HEK293 (cell line): ENCODE data around the gene TLE5.

Source experiments
- CTCF ChIA-PET: fragments of 350-600 bp; formaldehyde crosslinking; extraction: SDS; loops from one replicate; lab custom pipeline; 2021; ENCODE audit warnings: antibody characterized with exemption; lab: Yijun Ruan, JAX
- POLR2A ChIA-PET: fragments of 300-600 bp; formaldehyde crosslinking; extraction: SDS; loops from one replicate; lab custom pipeline; 2020; ENCODE audit warnings: antibody characterized with exemption, inconsistent platforms; lab: Yijun Ruan, JAX
- H3K27ac ChIP-seq: fragments of 200-500 bp; sonication (Bioruptor generic); 2 replicates; pipeline ENCODE4 v1.5.1; 2014; ENCODE audit warnings: low read depth, low read length, control low read depth, inconsistent platforms; ENCODE audit errors: extremely low read depth
- H3K36me3 ChIP-seq, 2 experiments: fragments of 200-500 bp in 1 of 2; sonication (Bioruptor generic) in 1 of 2; 1 replicate in 1 of 2; 2 replicates in 1 of 2; pipeline ENCODE4 v1.5.1; 2014 to 2017; ENCODE audit warnings: inconsistent platforms in 2 of 2, low read length in 2 of 2; ENCODE audit not compliant: control insufficient read depth in 2 of 2, insufficient read depth in 1 of 2
- H3K4me1 ChIP-seq: fragments of 200-500 bp; sonication (Bioruptor generic); 2 replicates; pipeline ENCODE4 v1.5.1; 2014; ENCODE audit warnings: mild to moderate bottlenecking, low read length, inconsistent platforms; ENCODE audit not compliant: control insufficient read depth, insufficient read depth
- H3K4me3 ChIP-seq: 2 replicates; pipeline ENCODE4 v1.5.1; 2011; ENCODE audit warnings: low read depth, mild to moderate bottlenecking, control low read depth, low read length, moderate library complexity
- H3K9me3 ChIP-seq: fragments of 200-500 bp; sonication (Bioruptor generic); 2 replicates; pipeline ENCODE4 v1.5.1; 2014; ENCODE audit warnings: low read depth, low read length, inconsistent platforms; ENCODE audit not compliant: control insufficient read depth, insufficient read depth
- KLF16 ChIP-seq: fragments of 450-650 bp; formaldehyde crosslinking; IDR thresholded peaks from 2 replicates; pipeline ENCODE4 v1.5.1; 2017; ENCODE audit warnings: missing biosample characterization, missing genetic modification characterization
- REPIN1 ChIP-seq: fragments of 450-650 bp; formaldehyde crosslinking; IDR thresholded peaks from 2 replicates; pipeline ENCODE4 v1.5.1; 2017; ENCODE audit warnings: missing biosample characterization, missing genetic modification characterization, low read depth
- SCRT2 ChIP-seq: fragments of 450-650 bp; formaldehyde crosslinking; IDR thresholded peaks from 2 replicates; pipeline ENCODE4 v1.5.1; 2016; ENCODE audit warnings: missing biosample characterization, missing genetic modification characterization
- WT1 ChIP-seq: fragments of 450-650 bp; formaldehyde crosslinking; IDR thresholded peaks from 2 replicates; pipeline ENCODE4 v1.5.1; 2016; ENCODE audit warnings: missing biosample characterization, missing genetic modification characterization
- YY2 ChIP-seq: fragments of 450-650 bp; formaldehyde crosslinking; IDR thresholded peaks from 2 replicates; pipeline ENCODE4 v1.5.1; 2016; ENCODE audit warnings: missing biosample characterization, missing genetic modification characterization
- ZBTB48 ChIP-seq: fragments of 450-650 bp; formaldehyde crosslinking; IDR thresholded peaks from 2 replicates; pipeline ENCODE4 v1.5.1; 2016; ENCODE audit warnings: missing biosample characterization, missing genetic modification characterization
- ZFP69B ChIP-seq: fragments of 450-650 bp; formaldehyde crosslinking; IDR thresholded peaks from 2 replicates; pipeline ENCODE4 v1.5.1; 2016; ENCODE audit warnings: missing biosample characterization, missing genetic modification characterization
- ZNF114 ChIP-seq: fragments of 450-650 bp; formaldehyde crosslinking; IDR thresholded peaks from 2 replicates; pipeline ENCODE4 v1.5.0; 2017; ENCODE audit warnings: missing biosample characterization, missing genetic modification characterization
- ZNF157 ChIP-seq: fragments of 450-650 bp; formaldehyde crosslinking; IDR thresholded peaks from 2 replicates; pipeline ENCODE4 v1.5.1; 2016; ENCODE audit warnings: missing biosample characterization, missing genetic modification characterization
- ZNF175 ChIP-seq: fragments of 450-650 bp; formaldehyde crosslinking; IDR thresholded peaks from 2 replicates; pipeline ENCODE4 v1.5.1; 2016; ENCODE audit warnings: missing biosample characterization, missing genetic modification characterization
- ZNF292 ChIP-seq: fragments of 450-650 bp; formaldehyde crosslinking; IDR thresholded peaks from 2 replicates; pipeline ENCODE4 v1.5.1; 2016; ENCODE audit warnings: low read depth, missing biosample characterization, missing genetic modification characterization, borderline replicate concordance
- ZNF426 ChIP-seq: fragments of 450-650 bp; formaldehyde crosslinking; IDR thresholded peaks from 2 replicates; pipeline ENCODE4 v1.5.1; 2017; ENCODE audit warnings: missing biosample characterization, missing genetic modification characterization, mild to moderate bottlenecking, inconsistent platforms, moderate library complexity
- ZNF596 ChIP-seq: fragments of 450-650 bp; IDR thresholded peaks from 2 replicates; pipeline ENCODE4 v1.5.0; 2018; ENCODE audit warnings: missing biosample characterization, mild to moderate bottlenecking, missing genetic modification characterization, moderate library complexity
- ZNF600 ChIP-seq: fragments of 450-650 bp; formaldehyde crosslinking; IDR thresholded peaks from 2 replicates; pipeline ENCODE4 v1.5.1; 2016; ENCODE audit warnings: missing biosample characterization, missing genetic modification characterization
- ZNF707 ChIP-seq: fragments of 450-650 bp; formaldehyde crosslinking; IDR thresholded peaks from 2 replicates; pipeline ENCODE4 v1.5.1; 2016; ENCODE audit warnings: missing biosample characterization, missing genetic modification characterization
- ZNF76 ChIP-seq: fragments of 450-650 bp; formaldehyde crosslinking; IDR thresholded peaks from 2 replicates; pipeline ENCODE4; 2016; ENCODE audit warnings: low read depth, missing biosample characterization, missing genetic modification characterization, borderline replicate concordance
- ZNF777 ChIP-seq: fragments of 450-650 bp; formaldehyde crosslinking; IDR thresholded peaks from 2 replicates; pipeline ENCODE4 v1.5.1; 2017; ENCODE audit warnings: missing biosample characterization, missing genetic modification characterization, borderline replicate concordance
- TF ChIP-seq, protein P1 (sequence below): fragments of 450-650 bp; formaldehyde crosslinking; IDR thresholded peaks from 2 replicates; pipeline ENCODE4 v1.5.1; 2017; ENCODE audit warnings: missing biosample characterization, mild to moderate bottlenecking, missing genetic modification characterization, moderate library complexity
- TF ChIP-seq, protein P2 (sequence below): fragments of 450-650 bp; formaldehyde crosslinking; IDR thresholded peaks from 2 replicates; pipeline ENCODE4 v1.5.1; 2016; ENCODE audit warnings: missing biosample characterization, missing genetic modification characterization
- TF ChIP-seq, protein P3 (sequence below): fragments of 450-650 bp; formaldehyde crosslinking; IDR thresholded peaks from 2 replicates; pipeline ENCODE4 v1.5.1; 2017; ENCODE audit warnings: missing biosample characterization, missing genetic modification characterization
- TF ChIP-seq, protein P4 (sequence below): fragments of 450-650 bp; formaldehyde crosslinking; IDR thresholded peaks from 2 replicates; pipeline ENCODE4 v1.5.1; 2016; ENCODE audit warnings: missing biosample characterization, missing genetic modification characterization
- TF ChIP-seq, protein P5 (sequence below): fragments of 450-650 bp; formaldehyde crosslinking; IDR thresholded peaks from 2 replicates; pipeline ENCODE4 v1.5.1; 2016; ENCODE audit warnings: missing biosample characterization, missing genetic modification characterization

The TLE5 gene

DNA sequence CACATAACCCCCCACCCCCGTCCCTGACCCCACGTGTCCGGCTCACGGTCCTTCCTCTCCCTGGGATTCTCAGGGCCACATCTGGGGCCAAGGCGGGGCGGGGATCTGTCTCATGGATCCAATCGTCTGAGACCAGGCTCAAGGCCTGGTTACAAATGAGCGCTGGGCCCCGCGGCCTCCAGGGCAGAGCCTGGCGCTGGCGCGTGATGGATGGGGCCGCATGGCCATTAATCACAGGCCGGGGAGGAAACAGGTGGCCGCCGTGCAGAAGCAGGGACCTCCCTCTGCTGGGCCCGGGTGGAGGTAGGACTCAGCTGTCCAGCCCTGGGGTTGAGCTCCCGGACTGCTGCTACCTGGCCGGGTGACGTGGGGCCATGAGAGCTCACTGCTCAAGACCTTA is 5.8 kb upstream of the TLE5 start:
- TF ChIP-seq ZNF777 (tag by site-specific recombination), result no peak
- TF ChIP-seq YY2 (tag by site-specific recombination), result no peak
- TF ChIP-seq, protein P1, sequence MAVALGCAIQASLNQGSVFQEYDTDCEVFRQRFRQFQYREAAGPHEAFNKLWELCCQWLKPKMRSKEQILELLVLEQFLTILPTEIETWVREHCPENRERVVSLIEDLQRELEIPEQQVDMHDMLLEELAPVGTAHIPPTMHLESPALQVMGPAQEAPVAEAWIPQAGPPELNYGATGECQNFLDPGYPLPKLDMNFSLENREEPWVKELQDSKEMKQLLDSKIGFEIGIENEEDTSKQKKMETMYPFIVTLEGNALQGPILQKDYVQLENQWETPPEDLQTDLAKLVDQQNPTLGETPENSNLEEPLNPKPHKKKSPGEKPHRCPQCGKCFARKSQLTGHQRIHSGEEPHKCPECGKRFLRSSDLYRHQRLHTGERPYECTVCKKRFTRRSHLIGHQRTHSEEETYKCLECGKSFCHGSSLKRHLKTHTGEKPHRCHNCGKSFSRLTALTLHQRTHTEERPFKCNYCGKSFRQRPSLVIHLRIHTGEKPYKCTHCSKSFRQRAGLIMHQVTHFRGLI (tag by site-specific recombination), result no peak
- TF ChIP-seq REPIN1 (tag by site-specific recombination), result no peak
- TF ChIP-seq, protein P2, sequence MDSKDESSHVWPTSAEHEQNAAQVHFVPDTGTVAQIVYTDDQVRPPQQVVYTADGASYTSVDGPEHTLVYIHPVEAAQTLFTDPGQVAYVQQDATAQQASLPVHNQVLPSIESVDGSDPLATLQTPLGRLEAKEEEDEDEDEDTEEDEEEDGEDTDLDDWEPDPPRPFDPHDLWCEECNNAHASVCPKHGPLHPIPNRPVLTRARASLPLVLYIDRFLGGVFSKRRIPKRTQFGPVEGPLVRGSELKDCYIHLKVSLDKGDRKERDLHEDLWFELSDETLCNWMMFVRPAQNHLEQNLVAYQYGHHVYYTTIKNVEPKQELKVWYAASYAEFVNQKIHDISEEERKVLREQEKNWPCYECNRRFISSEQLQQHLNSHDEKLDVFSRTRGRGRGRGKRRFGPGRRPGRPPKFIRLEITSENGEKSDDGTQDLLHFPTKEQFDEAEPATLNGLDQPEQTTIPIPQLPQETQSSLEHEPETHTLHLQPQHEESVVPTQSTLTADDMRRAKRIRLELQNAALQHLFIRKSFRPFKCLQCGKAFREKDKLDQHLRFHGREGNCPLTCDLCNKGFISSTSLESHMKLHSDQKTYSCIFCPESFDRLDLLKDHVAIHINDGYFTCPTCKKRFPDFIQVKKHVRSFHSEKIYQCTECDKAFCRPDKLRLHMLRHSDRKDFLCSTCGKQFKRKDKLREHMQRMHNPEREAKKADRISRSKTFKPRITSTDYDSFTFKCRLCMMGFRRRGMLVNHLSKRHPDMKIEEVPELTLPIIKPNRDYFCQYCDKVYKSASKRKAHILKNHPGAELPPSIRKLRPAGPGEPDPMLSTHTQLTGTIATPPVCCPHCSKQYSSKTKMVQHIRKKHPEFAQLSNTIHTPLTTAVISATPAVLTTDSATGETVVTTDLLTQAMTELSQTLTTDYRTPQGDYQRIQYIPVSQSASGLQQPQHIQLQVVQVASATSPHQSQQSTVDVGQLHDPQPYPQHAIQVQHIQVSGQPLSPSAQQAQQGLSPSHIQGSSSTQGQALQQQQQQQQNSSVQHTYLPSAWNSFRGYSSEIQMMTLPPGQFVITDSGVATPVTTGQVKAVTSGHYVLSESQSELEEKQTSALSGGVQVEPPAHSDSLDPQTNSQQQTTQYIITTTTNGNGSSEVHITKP, result no peak
- TF ChIP-seq ZNF114, result no peak
- no peak for TF ChIP-seq ZBTB48
- TF ChIP-seq, protein P3, sequence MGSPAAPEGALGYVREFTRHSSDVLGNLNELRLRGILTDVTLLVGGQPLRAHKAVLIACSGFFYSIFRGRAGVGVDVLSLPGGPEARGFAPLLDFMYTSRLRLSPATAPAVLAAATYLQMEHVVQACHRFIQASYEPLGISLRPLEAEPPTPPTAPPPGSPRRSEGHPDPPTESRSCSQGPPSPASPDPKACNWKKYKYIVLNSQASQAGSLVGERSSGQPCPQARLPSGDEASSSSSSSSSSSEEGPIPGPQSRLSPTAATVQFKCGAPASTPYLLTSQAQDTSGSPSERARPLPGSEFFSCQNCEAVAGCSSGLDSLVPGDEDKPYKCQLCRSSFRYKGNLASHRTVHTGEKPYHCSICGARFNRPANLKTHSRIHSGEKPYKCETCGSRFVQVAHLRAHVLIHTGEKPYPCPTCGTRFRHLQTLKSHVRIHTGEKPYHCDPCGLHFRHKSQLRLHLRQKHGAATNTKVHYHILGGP (tag by site-specific recombination), result no peak
- TF ChIP-seq, protein P4, sequence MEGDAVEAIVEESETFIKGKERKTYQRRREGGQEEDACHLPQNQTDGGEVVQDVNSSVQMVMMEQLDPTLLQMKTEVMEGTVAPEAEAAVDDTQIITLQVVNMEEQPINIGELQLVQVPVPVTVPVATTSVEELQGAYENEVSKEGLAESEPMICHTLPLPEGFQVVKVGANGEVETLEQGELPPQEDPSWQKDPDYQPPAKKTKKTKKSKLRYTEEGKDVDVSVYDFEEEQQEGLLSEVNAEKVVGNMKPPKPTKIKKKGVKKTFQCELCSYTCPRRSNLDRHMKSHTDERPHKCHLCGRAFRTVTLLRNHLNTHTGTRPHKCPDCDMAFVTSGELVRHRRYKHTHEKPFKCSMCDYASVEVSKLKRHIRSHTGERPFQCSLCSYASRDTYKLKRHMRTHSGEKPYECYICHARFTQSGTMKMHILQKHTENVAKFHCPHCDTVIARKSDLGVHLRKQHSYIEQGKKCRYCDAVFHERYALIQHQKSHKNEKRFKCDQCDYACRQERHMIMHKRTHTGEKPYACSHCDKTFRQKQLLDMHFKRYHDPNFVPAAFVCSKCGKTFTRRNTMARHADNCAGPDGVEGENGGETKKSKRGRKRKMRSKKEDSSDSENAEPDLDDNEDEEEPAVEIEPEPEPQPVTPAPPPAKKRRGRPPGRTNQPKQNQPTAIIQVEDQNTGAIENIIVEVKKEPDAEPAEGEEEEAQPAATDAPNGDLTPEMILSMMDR (tag by site-specific recombination), result no peak
- no peak for TF ChIP-seq KLF16 (tag by site-specific recombination)
- TF ChIP-seq ZNF426 (tag by site-specific recombination), result no peak
- Histone ChIP-seq H3K4me1 (peaks cover 3% of the 10 kb centered on the region), H3K9me3 (no peaks in the 10 kb centered on the region), H3K27ac (no peak overlapping the region), H3K36me3 (no peaks in the 10 kb centered on the region), H3K4me3 (no peak overlapping the region)
- POLR2A ChIA-PET, result no interaction called here
- CTCF ChIA-PET, result no interaction called here

DNA sequence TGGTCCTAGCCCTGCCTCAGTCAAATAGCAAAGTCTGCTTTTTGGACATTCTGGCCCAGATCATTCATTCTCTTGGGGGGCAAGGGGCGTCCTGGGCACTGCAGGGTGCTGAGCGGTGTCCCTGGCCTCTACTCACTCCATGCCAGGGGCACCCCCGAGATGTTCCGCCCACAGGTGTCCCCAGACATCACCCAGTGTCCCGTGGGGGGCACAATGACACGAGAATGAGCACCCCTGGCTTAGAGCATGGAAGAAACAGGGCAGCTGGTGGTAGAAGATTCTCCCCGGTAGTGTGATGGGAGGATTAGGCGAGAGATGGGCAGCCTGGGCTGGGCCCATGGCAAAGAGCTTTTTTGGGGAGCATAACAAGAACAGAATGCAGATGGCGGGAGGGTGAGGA is 5.3 kb upstream of the TLE5 start:
- H3K36me3 ChIP-seq, result no peaks in the 10 kb centered on the region
- ChIA-PET CTCF (interaction anchor here (1.8 kb wide), 1 partner anchor 36 kb away, joined by 3 read pairs; no protein-coding TSS in a partner anchor), POLR2A (no interaction called here)
- no peaks in the 10 kb centered on the region for H3K9me3 ChIP-seq
- H3K4me3 ChIP-seq, result no peak overlapping the region
- no peak overlapping the region for H3K27ac ChIP-seq
- peaks cover 3% of the 10 kb centered on the region for H3K4me1 ChIP-seq
- no peak for TF ChIP-seq WT1
- TF ChIP-seq ZFP69B (tag by site-specific recombination), result no peak
- TF ChIP-seq ZNF114, result no peak
- no peak for TF ChIP-seq ZNF707 (tag by site-specific recombination)
- TF ChIP-seq ZNF600, result no peak
- no peak for TF ChIP-seq ZNF175 (tag by site-specific recombination)
- TF ChIP-seq, protein P5, sequence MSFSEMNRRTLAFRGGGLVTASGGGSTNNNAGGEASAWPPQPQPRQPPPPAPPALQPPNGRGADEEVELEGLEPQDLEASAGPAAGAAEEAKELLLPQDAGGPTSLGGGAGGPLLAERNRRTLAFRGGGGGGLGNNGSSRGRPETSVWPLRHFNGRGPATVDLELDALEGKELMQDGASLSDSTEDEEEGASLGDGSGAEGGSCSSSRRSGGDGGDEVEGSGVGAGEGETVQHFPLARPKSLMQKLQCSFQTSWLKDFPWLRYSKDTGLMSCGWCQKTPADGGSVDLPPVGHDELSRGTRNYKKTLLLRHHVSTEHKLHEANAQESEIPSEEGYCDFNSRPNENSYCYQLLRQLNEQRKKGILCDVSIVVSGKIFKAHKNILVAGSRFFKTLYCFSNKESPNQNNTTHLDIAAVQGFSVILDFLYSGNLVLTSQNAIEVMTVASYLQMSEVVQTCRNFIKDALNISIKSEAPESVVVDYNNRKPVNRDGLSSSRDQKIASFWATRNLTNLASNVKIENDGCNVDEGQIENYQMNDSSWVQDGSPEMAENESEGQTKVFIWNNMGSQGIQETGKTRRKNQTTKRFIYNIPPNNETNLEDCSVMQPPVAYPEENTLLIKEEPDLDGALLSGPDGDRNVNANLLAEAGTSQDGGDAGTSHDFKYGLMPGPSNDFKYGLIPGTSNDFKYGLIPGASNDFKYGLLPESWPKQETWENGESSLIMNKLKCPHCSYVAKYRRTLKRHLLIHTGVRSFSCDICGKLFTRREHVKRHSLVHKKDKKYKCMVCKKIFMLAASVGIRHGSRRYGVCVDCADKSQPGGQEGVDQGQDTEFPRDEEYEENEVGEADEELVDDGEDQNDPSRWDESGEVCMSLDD (tag by site-specific recombination), result no peak
- TF ChIP-seq ZNF76, result no peak
- no peak for TF ChIP-seq ZNF292 (tag by site-specific recombination)
- TF ChIP-seq ZNF596 (tag by site-specific recombination), result no peak
- no peak for TF ChIP-seq SCRT2 (tag by site-specific recombination)
- TF ChIP-seq ZNF157 (tag by site-specific recombination), result no peak
